Endothelial cell of umbilical vein (primary cell): ENCODE data around the gene FMN1. TPM values are rescaled to one million over a fixed set of nuclear protein-coding genes. Genes with fewer than 3 reads are reported as not detected.

Experiments
- BruUV-seq: library from RNA; stranded (reverse); fragments of 400-500 nt; replicated peaks from 2 replicates; lab custom pipeline; 2021; lab: Mats Ljungman, UMichigan
- CTCF ChIA-PET: fragments of 300-600, 350-600 bp; sonication (Branson Sonifier 250); formaldehyde crosslinking; loops from one replicate; lab custom pipeline; 2021; ENCODE audit warnings: antibody characterized with exemption, inconsistent platforms; lab: Charles Lee
- POLR2A ChIA-PET: fragments of 300-600, 350-600 bp; sonication (Branson Sonifier 250); formaldehyde crosslinking; loops from one replicate; lab custom pipeline; 2021; ENCODE audit warnings: antibody characterized with exemption, inconsistent platforms; lab: Charles Lee
- DNase-seq: peaks from one replicate; pipeline ENCODE4 v3.0.0-alpha.2; 2011; ENCODE audit warnings: low read depth, low spot score
- FAIRE-seq: peaks from 2 replicates; lab custom pipeline; 2011; peaks lifted over from hg19 to GRCh38; lab: Jason Lieb, UNC
- H2AFZ ChIP-seq: 2 replicates; pipeline ENCODE4 v1.6.0; 2012; ENCODE audit warnings: low read depth, low read length, control low read depth, inconsistent platforms
- H3K27ac ChIP-seq: 2 replicates; pipeline ENCODE4 v1.5.1; 2011; ENCODE audit warnings: low read depth, mild to moderate bottlenecking, control low read depth, low read length, moderate library complexity; ENCODE audit not compliant: insufficient read depth
- H3K27me3 ChIP-seq, 2 experiments: 2 replicates each; pipeline versions ENCODE4 v1.6.0 to v1.6.1; 2011; ENCODE audit warnings: low read length in 2 of 2, mixed read lengths in 1 of 2; ENCODE audit not compliant: control insufficient read depth in 2 of 2, insufficient read depth in 2 of 2
- H3K36me3 ChIP-seq, 2 experiments: 2 replicates in 1 of 2; 3 replicates in 1 of 2; pipeline ENCODE4 v1.5.1; 2011; ENCODE audit warnings: low read length in 2 of 2, mild to moderate bottlenecking in 1 of 2, moderate library complexity in 1 of 2; ENCODE audit not compliant: control insufficient read depth in 2 of 2, insufficient read depth in 2 of 2; ENCODE audit errors: extremely low read depth in 1 of 2
- H3K4me1 ChIP-seq: 3 replicates; pipeline ENCODE4 v1.5.1; 2011; ENCODE audit warnings: mild to moderate bottlenecking, low read length; ENCODE audit not compliant: control insufficient read depth, insufficient read depth; ENCODE audit errors: extremely low read depth
- H3K4me2 ChIP-seq: 2 replicates; pipeline ENCODE4 v1.6.1; 2011; ENCODE audit warnings: low read length, control low read depth, mixed read lengths; ENCODE audit not compliant: insufficient read depth
- H3K4me3 ChIP-seq, 3 experiments: fragments of 200-600 bp in 1 of 3; sonication (generic), shearing (Covaris generic) in 1 of 3; replicated peaks in 1 of 3; 2 replicates each; pipeline ENCODE4 v1.5.1; 2011 to 2016; ENCODE audit warnings: control low read depth in 3 of 3, low read length in 3 of 3, mild to moderate bottlenecking in 2 of 3, inconsistent platforms in 1 of 3, low read depth in 1 of 3, moderate library complexity in 1 of 3; ENCODE audit not compliant: insufficient read depth in 1 of 3
- H3K79me2 ChIP-seq: 2 replicates; pipeline ENCODE4 v1.6.0; 2012; ENCODE audit warnings: low read length, inconsistent platforms; ENCODE audit not compliant: control insufficient read depth, insufficient read depth
- H3K9ac ChIP-seq: replicated peaks from 2 replicates; pipeline ENCODE3; 2011; ENCODE audit warnings: low read length, control low read depth; ENCODE audit not compliant: insufficient read depth; ENCODE audit errors: extremely low read depth
- H3K9me1 ChIP-seq: replicated peaks from 3 replicates; pipeline ENCODE4 v1.6.0; 2011; ENCODE audit warnings: mild to moderate bottlenecking, low read length; ENCODE audit not compliant: control insufficient read depth, insufficient read depth; ENCODE audit errors: extremely low read depth
- H3K9me3 ChIP-seq: replicated peaks from 2 replicates; pipeline ENCODE4 v1.5.1; 2012; ENCODE audit warnings: low read length, inconsistent platforms; ENCODE audit not compliant: control insufficient read depth, insufficient read depth
- H4K20me1 ChIP-seq: replicated peaks from 2 replicates; pipeline ENCODE3; 2011; ENCODE audit warnings: mild to moderate bottlenecking, low read length; ENCODE audit not compliant: control insufficient read depth, insufficient read depth; ENCODE audit errors: extremely low read depth
- EZH2 ChIP-seq: IDR thresholded peaks from 2 replicates; pipeline ENCODE4 v1.6.1; 2012; ENCODE audit warnings: borderline replicate concordance, low read depth, mild to moderate bottlenecking, moderate library complexity, low read length, inconsistent platforms; ENCODE audit not compliant: severe bottlenecking
- FOS ChIP-seq: IDR thresholded peaks from 2 replicates; pipeline ENCODE4 v1.6.1; 2011; ENCODE audit warnings: mild to moderate bottlenecking, low read length, moderate library complexity, borderline replicate concordance; ENCODE audit not compliant: insufficient read depth
- GATA2 ChIP-seq: IDR thresholded peaks from 2 replicates; pipeline ENCODE4 v1.7.0; 2011; ENCODE audit warnings: low read depth, mild to moderate bottlenecking, moderate library complexity, mixed read lengths, low read length; ENCODE audit not compliant: insufficient read length, insufficient read depth
- JUN ChIP-seq: IDR thresholded peaks from 2 replicates; pipeline ENCODE4 v1.6.1; 2011; ENCODE audit warnings: borderline replicate concordance, low read depth; ENCODE audit not compliant: insufficient read length, insufficient read depth
- POLR2A ChIP-seq: IDR thresholded peaks from 2 replicates; pipeline ENCODE4 v1.6.1; 2012; ENCODE audit warnings: low read depth, mild to moderate bottlenecking, control low read depth, low read length
- dilution Hi-C: fragments of 300-500 bp; cut with MboI; formaldehyde crosslinking; loops from one replicate; pipeline ENCODE4 v1.15.0; 2019; ENCODE audit warnings: low sequenced_read_pairs; ENCODE audit not compliant: extremely low pct_ligation_motif_present
- intact Hi-C: fragments of 100-400 bp; cut with micrococcal nuclease; formaldehyde crosslinking; loops from one replicate; pipeline ENCODE4 v1.10.0; 2022
- polyA plus RNA-seq, 4 experiments: library from polyadenylated mRNA; depleted of rRNA in 3 of 4; stranded (reverse) in 3 of 4; unstranded in 1 of 4; fragments of >200 nt; gene quantifications; 2 replicates each; pipeline versions ENCODE4 v1.2.1 to v1.2.3, GENCODE V29; 2011 to 2012; ENCODE audit warnings: missing spikeins in 1 of 4
- total RNA-seq: library from RNA; stranded (reverse); gene quantifications from 2 replicates; pipeline ENCODE4 v1.2.3, GENCODE V29; 2021
- TF ChIP-seq, protein P1 (sequence below), 2 donors: IDR thresholded peaks; 1 replicate in 1 of 2; 2 replicates in 1 of 2; pipeline ENCODE4 v1.5.1; 2011; ENCODE audit warnings: low read length in 2 of 2, mild to moderate bottlenecking in 2 of 2, moderate library complexity in 2 of 2, control low read depth in 1 of 2, inconsistent platforms in 1 of 2, low read depth in 1 of 2; ENCODE audit not compliant: insufficient read depth in 1 of 2; ENCODE audit errors: extremely low read depth in 1 of 2
- TF ChIP-seq, protein P2 (sequence below): IDR thresholded peaks from 2 replicates; pipeline ENCODE4 v1.6.1; 2011; ENCODE audit not compliant: insufficient read depth, insufficient read length

Gene FMN1
- total and polyA plus RNA-seq, 2 donors (not counting 3 experiments of a cell fraction or from before 2014, with no cell fraction given), result 0.01 to 0.29 TPM

DNA sequence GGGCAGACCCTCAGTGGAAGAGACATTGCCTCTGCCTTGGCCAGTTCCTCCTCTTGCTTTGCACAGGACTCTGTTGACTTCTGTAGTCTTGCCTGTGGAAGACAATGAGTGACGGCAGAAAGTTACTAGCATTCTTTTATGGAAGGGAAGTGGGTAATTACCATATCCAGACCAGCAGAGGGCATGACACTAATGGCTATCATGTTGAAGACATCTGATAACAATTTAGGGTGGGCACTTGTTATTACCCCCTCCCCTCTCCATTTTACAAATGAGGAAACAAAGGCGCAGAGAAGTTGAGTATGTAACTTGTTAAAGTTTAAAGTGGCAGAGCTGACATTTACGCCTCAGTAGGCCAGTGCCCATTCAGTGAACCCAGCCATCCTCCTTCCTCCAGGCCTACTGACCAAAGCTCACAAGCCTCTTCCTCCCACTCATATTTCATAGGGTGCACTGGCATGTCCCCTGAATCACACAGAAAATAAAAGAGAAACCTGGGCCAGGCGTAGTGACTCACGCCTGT is 48.2 kb upstream of the FMN1 start:
- H3K4me3 ChIP-seq, result no peak overlapping the region
- H3K4me2 ChIP-seq, result no peak overlapping the region
- intact Hi-C loops, result no loop called here
- H3K9me3 ChIP-seq, result no peaks in the 10 kb centered on the region
- H4K20me1 ChIP-seq, result no peaks in the 10 kb centered on the region
- H3K9ac ChIP-seq, result no peak overlapping the region
- no peak overlapping the region for H3K27ac ChIP-seq
- no peaks in the 10 kb centered on the region for H3K4me1 ChIP-seq
- H2AFZ ChIP-seq, result no peak overlapping the region
- H3K36me3 ChIP-seq, result no peaks in the 10 kb centered on the region
- DNase-seq (peak; percentile 14), FAIRE-seq (no peak)
- no peaks in the 10 kb centered on the region for H3K9me1 ChIP-seq
- H3K27me3 ChIP-seq, result peaks cover 0 to 2% of the 10 kb centered on the region in 2 experiments
- BruUV-seq, result no TSS peak
- no peaks in the 10 kb centered on the region for H3K79me2 ChIP-seq
- TF ChIP-seq JUN, result no peak
- TF ChIP-seq, protein P1, sequence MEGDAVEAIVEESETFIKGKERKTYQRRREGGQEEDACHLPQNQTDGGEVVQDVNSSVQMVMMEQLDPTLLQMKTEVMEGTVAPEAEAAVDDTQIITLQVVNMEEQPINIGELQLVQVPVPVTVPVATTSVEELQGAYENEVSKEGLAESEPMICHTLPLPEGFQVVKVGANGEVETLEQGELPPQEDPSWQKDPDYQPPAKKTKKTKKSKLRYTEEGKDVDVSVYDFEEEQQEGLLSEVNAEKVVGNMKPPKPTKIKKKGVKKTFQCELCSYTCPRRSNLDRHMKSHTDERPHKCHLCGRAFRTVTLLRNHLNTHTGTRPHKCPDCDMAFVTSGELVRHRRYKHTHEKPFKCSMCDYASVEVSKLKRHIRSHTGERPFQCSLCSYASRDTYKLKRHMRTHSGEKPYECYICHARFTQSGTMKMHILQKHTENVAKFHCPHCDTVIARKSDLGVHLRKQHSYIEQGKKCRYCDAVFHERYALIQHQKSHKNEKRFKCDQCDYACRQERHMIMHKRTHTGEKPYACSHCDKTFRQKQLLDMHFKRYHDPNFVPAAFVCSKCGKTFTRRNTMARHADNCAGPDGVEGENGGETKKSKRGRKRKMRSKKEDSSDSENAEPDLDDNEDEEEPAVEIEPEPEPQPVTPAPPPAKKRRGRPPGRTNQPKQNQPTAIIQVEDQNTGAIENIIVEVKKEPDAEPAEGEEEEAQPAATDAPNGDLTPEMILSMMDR (IDR thresholded peaks at IDR 0.05; ENCODE audit: extremely low read depth in 1 of 2, insufficient read depth in 1 of 2, low read depth in 1 of 2, low read length in 2 of 2), result peak; percentile 7 to 34
- ChIA-PET POLR2A (no interaction called here), CTCF (interaction anchor here (1.4 to 8.5 kb wide), 4 partner anchors 50 to 495 kb away, joined by 4 to 51 read pairs (median 6); no protein-coding TSS in a partner anchor)
- dilution Hi-C loops, result no loop called here

DNA sequence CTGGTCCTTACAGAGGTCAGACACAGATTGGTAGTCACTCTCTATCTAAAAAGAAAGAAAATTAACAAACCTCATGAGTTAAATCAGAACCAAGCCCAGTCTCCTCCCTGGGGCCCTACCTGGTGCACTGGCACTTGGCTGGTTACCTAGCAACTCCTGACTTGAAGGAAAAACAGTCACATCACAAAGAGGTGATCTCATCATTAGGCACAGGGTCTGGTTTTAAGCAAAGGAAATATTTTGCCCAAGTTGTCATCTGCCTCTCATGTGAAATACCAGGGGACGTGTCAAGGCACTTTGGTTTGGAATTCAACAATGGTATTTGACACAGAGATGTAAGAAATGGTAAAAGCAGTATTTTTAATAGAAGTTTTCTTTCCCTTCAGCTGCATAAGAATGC is 47.7 kb upstream of the FMN1 start:
- Histone ChIP-seq H3K9me3 (no peaks in the 10 kb centered on the region), H3K9me1 (no peaks in the 10 kb centered on the region), H4K20me1 (no peaks in the 10 kb centered on the region), H3K27ac (no peak overlapping the region), H3K4me2 (no peak overlapping the region), H3K79me2 (no peaks in the 10 kb centered on the region), H2AFZ (no peak overlapping the region), H3K27me3 (peaks cover 0 to 2% of the 10 kb centered on the region in 2 experiments), H3K9ac (no peak overlapping the region), H3K4me1 (no peaks in the 10 kb centered on the region), H3K4me3 (no peak overlapping the region), H3K36me3 (no peaks in the 10 kb centered on the region)
- DNase-seq, result no peak
- CTCF ChIA-PET, result interaction anchor here (0.9 to 8.5 kb wide), 5 partner anchors 10 to 487 kb away, joined by 3 to 51 read pairs (median 4); no protein-coding TSS in a partner anchor
- intact Hi-C loops (no loop called here), dilution Hi-C loops (no loop called here)
- FAIRE-seq, result no peak
- TF ChIP-seq POLR2A (no peak), EZH2 (no peak), JUN (no peak), FOS (no peak), GATA2 (no peak)
- TF ChIP-seq, protein P2, sequence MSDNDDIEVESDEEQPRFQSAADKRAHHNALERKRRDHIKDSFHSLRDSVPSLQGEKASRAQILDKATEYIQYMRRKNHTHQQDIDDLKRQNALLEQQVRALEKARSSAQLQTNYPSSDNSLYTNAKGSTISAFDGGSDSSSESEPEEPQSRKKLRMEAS, result no peak
- POLR2A ChIA-PET, result no interaction called here
- BruUV-seq, result no TSS peak
